HEK293T (cell line): ENCODE data around the gene ADAMTS4.

Experiments
- CTCF ChIA-PET: fragments of 350-600 bp; formaldehyde crosslinking; extraction: SDS; loops from one replicate; lab custom pipeline; 2021; ENCODE audit warnings: antibody characterized with exemption, inconsistent platforms; lab: Yijun Ruan, JAX
- POLR2A ChIA-PET: fragments of 350-600 bp; formaldehyde crosslinking; extraction: SDS; loops from one replicate; lab custom pipeline; 2020; ENCODE audit warnings: antibody characterized with exemption, inconsistent platforms; lab: Yijun Ruan, JAX
- DNase-seq: peaks from one replicate; pipeline ENCODE4 v3.0.0; 2012; ENCODE audit warnings: mixed read lengths; ENCODE audit errors: extremely low spot score
- ARNT ChIP-seq: fragments of 450-650 bp; IDR thresholded peaks from 2 replicates; pipeline ENCODE4 v1.6.1; 2017; ENCODE audit warnings: mild to moderate bottlenecking
- BHLHE40 ChIP-seq: fragments of 450-650 bp; IDR thresholded peaks from 2 replicates; pipeline ENCODE4 v1.6.1; 2016; ENCODE audit warnings: mild to moderate bottlenecking, moderate library complexity, borderline replicate concordance
- CTBP1 ChIP-seq: fragments of 450-650 bp; IDR thresholded peaks from 2 replicates; pipeline ENCODE4 v1.6.1; 2016; ENCODE audit warnings: borderline replicate concordance
- ELF4 ChIP-seq: fragments of 450-650 bp; IDR thresholded peaks from 2 replicates; pipeline ENCODE4 v1.6.1; 2017; ENCODE audit warnings: antibody characterized with exemption
- FOXA1 ChIP-seq: fragments of 450-650 bp; IDR thresholded peaks from 2 replicates; pipeline ENCODE4 v1.6.1; 2016; ENCODE audit warnings: mild to moderate bottlenecking
- FOXK2 ChIP-seq: fragments of 450-650 bp; IDR thresholded peaks from 2 replicates; pipeline ENCODE4 v1.6.1; 2016; ENCODE audit warnings: mild to moderate bottlenecking
- FOXM1 ChIP-seq: fragments of 450-650 bp; IDR thresholded peaks from 2 replicates; pipeline ENCODE4 v1.6.1; 2017; ENCODE audit warnings: mild to moderate bottlenecking, borderline replicate concordance
- HDGF ChIP-seq: fragments of 450-650 bp; IDR thresholded peaks from 2 replicates; pipeline ENCODE4 v1.6.1; 2017; ENCODE audit warnings: antibody characterized with exemption, borderline replicate concordance
- L3MBTL2 ChIP-seq: fragments of 450-650 bp; conservative IDR thresholded peaks from 2 replicates; pipeline ENCODE4 v1.6.1; 2016; ENCODE audit warnings: mild to moderate bottlenecking
- LEF1 ChIP-seq: fragments of 450-650 bp; IDR thresholded peaks from 2 replicates; pipeline ENCODE4 v1.6.1; 2017; ENCODE audit warnings: mild to moderate bottlenecking, borderline replicate concordance
- NFRKB ChIP-seq: fragments of 450-650 bp; IDR thresholded peaks from 2 replicates; pipeline ENCODE4 v1.6.1; 2016; ENCODE audit warnings: mild to moderate bottlenecking, moderate library complexity
- PKNOX1 ChIP-seq: fragments of 450-650 bp; IDR thresholded peaks from 2 replicates; pipeline ENCODE4 v1.6.1; 2016
- SP1 ChIP-seq: fragments of 450-650 bp; IDR thresholded peaks from 2 replicates; pipeline ENCODE4 v1.6.1; 2017
- SUZ12 ChIP-seq: fragments of 450-650 bp; IDR thresholded peaks from 2 replicates; pipeline ENCODE4 v1.6.1; 2016; ENCODE audit warnings: mild to moderate bottlenecking
- ZNF384 ChIP-seq: fragments of 450-650 bp; IDR thresholded peaks from 2 replicates; pipeline ENCODE4 v1.6.1; 2016

Gene ADAMTS4

DNA sequence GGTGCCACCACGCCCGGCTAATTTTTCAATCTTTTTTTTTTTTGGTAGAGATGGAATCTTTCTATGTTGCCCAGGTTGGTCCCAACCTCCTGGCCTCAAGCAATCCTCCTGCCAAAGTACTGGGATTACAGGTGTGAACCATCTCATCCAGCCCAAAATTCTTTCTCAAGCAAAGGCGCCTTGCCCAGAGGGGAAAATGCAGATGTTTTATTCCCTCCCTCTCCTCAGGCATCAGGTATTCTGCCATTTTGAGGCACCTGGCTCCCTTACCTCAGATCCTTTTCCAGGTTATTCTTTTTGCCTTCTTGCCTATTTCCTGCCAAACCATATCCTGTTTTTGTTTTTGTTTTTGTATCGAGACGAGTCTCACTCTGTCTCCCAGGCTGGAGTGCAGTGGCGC, 10.5 kb downstream of the ADAMTS4 start:
- DNase-seq: no peak
- POLR2A ChIA-PET: interaction anchor here (1.4 kb wide), 1 partner anchor 13 kb away, joined by 4 read pairs; the partner anchor contains the start of gene NDUFS2
- no peak for TF ChIP-seq ZNF384
- no peak for TF ChIP-seq LEF1
- CTCF ChIA-PET: no interaction called here

- no peak for DNase-seq
- no peak for TF ChIP-seq FOXK2
- TF ChIP-seq FOXA1: no peak
- no peak for TF ChIP-seq CTBP1
- TF ChIP-seq BHLHE40: no peak
- no peak for TF ChIP-seq LEF1
- no peak for TF ChIP-seq HDGF
- no peak for TF ChIP-seq SP1
- TF ChIP-seq ARNT: no peak
- ChIA-PET CTCF (no interaction called here), POLR2A (interaction anchor here (1.4 kb wide), 1 partner anchor 14 kb away, joined by 4 read pairs; the partner anchor contains the start of gene NDUFS2)
These were observed 11.5 kb downstream of the ADAMTS4 start for GRCh38 chr1:161187311-161187710.

GRCh38 chr1:161185732-161186311, 13.0 kb downstream of the ADAMTS4 start:
- POLR2A ChIA-PET: interaction anchor here (1.0 kb wide), 1 partner anchor 16 kb away, joined by 3 read pairs; the partner anchor contains the start of gene NDUFS2

GRCh38 chr1:161185282-161185682, 13.6 kb downstream of the ADAMTS4 start:
- no peak for DNase-seq
- TF ChIP-seq FOXM1: no peak
- TF ChIP-seq LEF1: no peak
- no peak for TF ChIP-seq NFRKB
- no peak for TF ChIP-seq CTBP1
- no peak for TF ChIP-seq FOXK2
- no peak for TF ChIP-seq BHLHE40
- no peak for TF ChIP-seq SP1
- no peak for TF ChIP-seq FOXA1
- TF ChIP-seq L3MBTL2: no peak
- TF ChIP-seq SUZ12: no peak
- TF ChIP-seq HDGF: no peak
- TF ChIP-seq PKNOX1: no peak
- TF ChIP-seq ZNF384: no peak
- CTCF ChIA-PET: no interaction called here
- POLR2A ChIA-PET: no interaction called here

More at GRCh38 chr1:161185732-161186311, 13.0 kb downstream of the ADAMTS4 start:
- CTCF ChIA-PET: no interaction called here
- no peak for TF ChIP-seq HDGF
- no peak for TF ChIP-seq BHLHE40
- no peak for TF ChIP-seq SP1
- no peak for TF ChIP-seq SUZ12
- TF ChIP-seq ARNT: no peak
- no peak for TF ChIP-seq LEF1
- TF ChIP-seq ZNF384: no peak
- TF ChIP-seq PKNOX1: no peak
- no peak for TF ChIP-seq FOXA1
- no peak for TF ChIP-seq NFRKB
- no peak for TF ChIP-seq ELF4
- TF ChIP-seq FOXK2: no peak
- no peak for TF ChIP-seq L3MBTL2
- no peak for DNase-seq

- TF ChIP-seq SP1: no peak
- no peak for TF ChIP-seq BHLHE40
- TF ChIP-seq FOXA1: no peak
- no peak for TF ChIP-seq PKNOX1
- TF ChIP-seq HDGF: no peak
- TF ChIP-seq LEF1: no peak
- no peak for TF ChIP-seq ELF4
- TF ChIP-seq L3MBTL2: no peak
- no peak for TF ChIP-seq ARNT
- ChIA-PET POLR2A (interaction anchor here (1.5 kb wide), 1 partner anchor 29 kb away, joined by 5 read pairs; the partner anchor contains the start of gene UFC1), CTCF (no interaction called here)
- DNase-seq: no peak
These were observed 16.6 kb downstream of the ADAMTS4 start for GRCh38 chr1:161182214-161182613.

GRCh38 chr1:161180639-161181038, 18.2 kb downstream of the ADAMTS4 start:
- ChIA-PET CTCF (no interaction called here), POLR2A (no interaction called here)
- DNase-seq: no peak
- no peak for TF ChIP-seq NFRKB
- no peak for TF ChIP-seq SUZ12
- no peak for TF ChIP-seq FOXA1
- no peak for TF ChIP-seq FOXM1

DNA sequence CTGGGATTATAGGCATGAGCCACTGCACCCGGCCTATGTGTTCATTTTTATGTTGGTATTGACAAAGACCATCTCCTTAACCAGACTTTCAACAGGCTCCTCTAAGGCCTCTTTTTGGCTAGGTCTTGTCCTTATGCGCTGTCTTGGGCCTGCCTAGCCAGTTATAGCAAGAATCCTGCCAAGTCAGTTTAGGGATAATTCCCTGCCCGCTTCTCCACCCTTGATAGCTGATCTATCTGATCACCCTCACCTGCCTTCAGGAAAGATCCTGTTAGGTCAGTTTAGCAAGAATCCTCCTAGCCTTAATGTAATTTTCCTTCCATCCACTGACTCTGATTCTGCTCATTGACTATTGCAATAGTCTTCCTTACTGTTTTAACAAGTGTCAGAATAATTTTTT, 19.2 kb downstream of the ADAMTS4 start:
- DNase-seq: no peak
- ChIA-PET POLR2A (no interaction called here), CTCF (interaction anchor here (0.6 to 0.7 kb wide), 2 partner anchors 25 to 561 kb away, joined by 4 read pairs; no protein-coding TSS in a partner anchor)
- TF ChIP-seq BHLHE40 (no peak), PKNOX1 (no peak), ARNT (no peak), HDGF (no peak), SUZ12 (no peak), CTBP1 (no peak), ZNF384 (no peak), FOXK2 (no peak), FOXA1 (no peak)
